K562 (cell line): ENCODE results near the gene TMX3. TPM values are rescaled to one million over a fixed set of nuclear protein-coding genes. Genes with fewer than 3 reads are reported as not detected.

Experiments
- CBFA2T3 ChIP-seq: fragments of 450-650 bp; IDR thresholded peaks from 2 replicates; pipeline ENCODE4 v1.6.1; 2017
- RBM17 ChIP-seq: fragments of 200-400 bp; formaldehyde crosslinking; IDR thresholded peaks from 2 replicates; pipeline ENCODE4 v1.6.1; 2017; ENCODE audit warnings: low read depth, mild to moderate bottlenecking, low read length, borderline replicate concordance
- SETDB1 ChIP-seq: IDR thresholded peaks from one replicate; pipeline ENCODE4 v1.6.1; 2012; ENCODE audit warnings: low read length, control low read depth, inconsistent platforms
- U2AF1 ChIP-seq: fragments of 200-400 bp; formaldehyde crosslinking; optimal IDR thresholded peaks from 2 replicates; pipeline ENCODE3; 2017; ENCODE audit warnings: mild to moderate bottlenecking, low read depth, low read length, moderate library complexity
- XRCC5 ChIP-seq: fragments of 200-400 bp; formaldehyde crosslinking; IDR thresholded peaks from 2 replicates; pipeline ENCODE4 v1.6.1; 2017; ENCODE audit warnings: low read depth, mild to moderate bottlenecking, low read length
- polyA plus RNA-seq, 8 experiments: library from polyadenylated mRNA; depleted of rRNA in 4 of 8; stranded (reverse) in 5 of 8; unstranded in 3 of 8; fragments of >200 nt; fragmentation: Nextera tagmentation in 2 of 8; fragmentation: Illumina TruSeq in 1 of 8; extraction: Ambion mirVana in 2 of 8; extraction: Trizol in 1 of 8; gene quantifications; 2 replicates each; pipeline versions ENCODE4 v1.2.1 to v1.2.3, GENCODE V29; 2011 to 2014; ENCODE audit warnings: inconsistent platforms in 1 of 8, missing spikeins in 1 of 8
- total RNA-seq, 7 experiments: library from RNA; depleted of rRNA in 6 of 7; stranded (reverse); fragments of >200 nt in 6 of 7; fragmentation: Illumina TruSeq in 2 of 7; extraction: Trizol in 2 of 7; gene quantifications; 2 replicates each; pipeline versions ENCODE4 v1.2.1 to v1.2.3, GENCODE V29; 2011 to 2021; ENCODE audit warnings: low replicate concordance in 1 of 7
- TF ChIP-seq, protein P1 (sequence below): fragments of 450-650 bp; IDR thresholded peaks from 2 replicates; pipeline ENCODE4 v1.6.1; 2016; ENCODE audit warnings: mild to moderate bottlenecking, moderate library complexity

TMX3 gene
- total and polyA plus RNA-seq, 9 of the 15 experiments (the other 6 are each of a cell fraction or from before 2014, with no cell fraction given), result 13.2 to 40.5 (median 20.7) TPM

DNA sequence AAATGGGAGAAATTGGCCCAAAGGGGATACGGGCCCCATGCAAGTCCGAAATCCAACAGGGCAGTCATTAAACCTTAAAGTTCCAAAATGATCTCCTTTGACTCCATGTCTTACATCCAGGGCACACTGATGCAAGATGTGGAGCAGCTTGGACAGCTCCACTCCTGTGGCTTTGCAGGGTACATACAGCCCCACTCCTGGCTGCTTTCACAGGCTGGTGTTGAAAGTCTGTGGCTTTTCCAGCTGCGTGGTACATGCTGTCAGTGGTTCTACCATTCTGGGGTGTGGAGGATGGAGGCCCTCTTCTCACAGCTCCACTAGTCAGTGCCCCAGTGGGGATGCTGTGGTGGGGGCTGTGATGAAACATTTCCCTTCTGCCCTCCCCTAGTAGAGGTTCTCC, 8.6 kb upstream of the TMX3 start (continued):
- TF ChIP-seq, protein P1, sequence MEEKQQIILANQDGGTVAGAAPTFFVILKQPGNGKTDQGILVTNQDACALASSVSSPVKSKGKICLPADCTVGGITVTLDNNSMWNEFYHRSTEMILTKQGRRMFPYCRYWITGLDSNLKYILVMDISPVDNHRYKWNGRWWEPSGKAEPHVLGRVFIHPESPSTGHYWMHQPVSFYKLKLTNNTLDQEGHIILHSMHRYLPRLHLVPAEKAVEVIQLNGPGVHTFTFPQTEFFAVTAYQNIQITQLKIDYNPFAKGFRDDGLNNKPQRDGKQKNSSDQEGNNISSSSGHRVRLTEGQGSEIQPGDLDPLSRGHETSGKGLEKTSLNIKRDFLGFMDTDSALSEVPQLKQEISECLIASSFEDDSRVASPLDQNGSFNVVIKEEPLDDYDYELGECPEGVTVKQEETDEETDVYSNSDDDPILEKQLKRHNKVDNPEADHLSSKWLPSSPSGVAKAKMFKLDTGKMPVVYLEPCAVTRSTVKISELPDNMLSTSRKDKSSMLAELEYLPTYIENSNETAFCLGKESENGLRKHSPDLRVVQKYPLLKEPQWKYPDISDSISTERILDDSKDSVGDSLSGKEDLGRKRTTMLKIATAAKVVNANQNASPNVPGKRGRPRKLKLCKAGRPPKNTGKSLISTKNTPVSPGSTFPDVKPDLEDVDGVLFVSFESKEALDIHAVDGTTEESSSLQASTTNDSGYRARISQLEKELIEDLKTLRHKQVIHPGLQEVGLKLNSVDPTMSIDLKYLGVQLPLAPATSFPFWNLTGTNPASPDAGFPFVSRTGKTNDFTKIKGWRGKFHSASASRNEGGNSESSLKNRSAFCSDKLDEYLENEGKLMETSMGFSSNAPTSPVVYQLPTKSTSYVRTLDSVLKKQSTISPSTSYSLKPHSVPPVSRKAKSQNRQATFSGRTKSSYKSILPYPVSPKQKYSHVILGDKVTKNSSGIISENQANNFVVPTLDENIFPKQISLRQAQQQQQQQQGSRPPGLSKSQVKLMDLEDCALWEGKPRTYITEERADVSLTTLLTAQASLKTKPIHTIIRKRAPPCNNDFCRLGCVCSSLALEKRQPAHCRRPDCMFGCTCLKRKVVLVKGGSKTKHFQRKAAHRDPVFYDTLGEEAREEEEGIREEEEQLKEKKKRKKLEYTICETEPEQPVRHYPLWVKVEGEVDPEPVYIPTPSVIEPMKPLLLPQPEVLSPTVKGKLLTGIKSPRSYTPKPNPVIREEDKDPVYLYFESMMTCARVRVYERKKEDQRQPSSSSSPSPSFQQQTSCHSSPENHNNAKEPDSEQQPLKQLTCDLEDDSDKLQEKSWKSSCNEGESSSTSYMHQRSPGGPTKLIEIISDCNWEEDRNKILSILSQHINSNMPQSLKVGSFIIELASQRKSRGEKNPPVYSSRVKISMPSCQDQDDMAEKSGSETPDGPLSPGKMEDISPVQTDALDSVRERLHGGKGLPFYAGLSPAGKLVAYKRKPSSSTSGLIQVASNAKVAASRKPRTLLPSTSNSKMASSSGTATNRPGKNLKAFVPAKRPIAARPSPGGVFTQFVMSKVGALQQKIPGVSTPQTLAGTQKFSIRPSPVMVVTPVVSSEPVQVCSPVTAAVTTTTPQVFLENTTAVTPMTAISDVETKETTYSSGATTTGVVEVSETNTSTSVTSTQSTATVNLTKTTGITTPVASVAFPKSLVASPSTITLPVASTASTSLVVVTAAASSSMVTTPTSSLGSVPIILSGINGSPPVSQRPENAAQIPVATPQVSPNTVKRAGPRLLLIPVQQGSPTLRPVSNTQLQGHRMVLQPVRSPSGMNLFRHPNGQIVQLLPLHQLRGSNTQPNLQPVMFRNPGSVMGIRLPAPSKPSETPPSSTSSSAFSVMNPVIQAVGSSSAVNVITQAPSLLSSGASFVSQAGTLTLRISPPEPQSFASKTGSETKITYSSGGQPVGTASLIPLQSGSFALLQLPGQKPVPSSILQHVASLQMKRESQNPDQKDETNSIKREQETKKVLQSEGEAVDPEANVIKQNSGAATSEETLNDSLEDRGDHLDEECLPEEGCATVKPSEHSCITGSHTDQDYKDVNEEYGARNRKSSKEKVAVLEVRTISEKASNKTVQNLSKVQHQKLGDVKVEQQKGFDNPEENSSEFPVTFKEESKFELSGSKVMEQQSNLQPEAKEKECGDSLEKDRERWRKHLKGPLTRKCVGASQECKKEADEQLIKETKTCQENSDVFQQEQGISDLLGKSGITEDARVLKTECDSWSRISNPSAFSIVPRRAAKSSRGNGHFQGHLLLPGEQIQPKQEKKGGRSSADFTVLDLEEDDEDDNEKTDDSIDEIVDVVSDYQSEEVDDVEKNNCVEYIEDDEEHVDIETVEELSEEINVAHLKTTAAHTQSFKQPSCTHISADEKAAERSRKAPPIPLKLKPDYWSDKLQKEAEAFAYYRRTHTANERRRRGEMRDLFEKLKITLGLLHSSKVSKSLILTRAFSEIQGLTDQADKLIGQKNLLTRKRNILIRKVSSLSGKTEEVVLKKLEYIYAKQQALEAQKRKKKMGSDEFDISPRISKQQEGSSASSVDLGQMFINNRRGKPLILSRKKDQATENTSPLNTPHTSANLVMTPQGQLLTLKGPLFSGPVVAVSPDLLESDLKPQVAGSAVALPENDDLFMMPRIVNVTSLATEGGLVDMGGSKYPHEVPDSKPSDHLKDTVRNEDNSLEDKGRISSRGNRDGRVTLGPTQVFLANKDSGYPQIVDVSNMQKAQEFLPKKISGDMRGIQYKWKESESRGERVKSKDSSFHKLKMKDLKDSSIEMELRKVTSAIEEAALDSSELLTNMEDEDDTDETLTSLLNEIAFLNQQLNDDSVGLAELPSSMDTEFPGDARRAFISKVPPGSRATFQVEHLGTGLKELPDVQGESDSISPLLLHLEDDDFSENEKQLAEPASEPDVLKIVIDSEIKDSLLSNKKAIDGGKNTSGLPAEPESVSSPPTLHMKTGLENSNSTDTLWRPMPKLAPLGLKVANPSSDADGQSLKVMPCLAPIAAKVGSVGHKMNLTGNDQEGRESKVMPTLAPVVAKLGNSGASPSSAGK, result no peak
- TF ChIP-seq RBM17 (no peak), CBFA2T3 (no peak), XRCC5 (no peak), SETDB1 (no peak), U2AF1 (no peak)
